HepG2 (cell line): ENCODE measurements around the gene CCNB2. TPM values are rescaled to one million over a fixed set of nuclear protein-coding genes. Genes with fewer than 3 reads are reported as not detected.

ENCODE experiments used
- ATAC-seq: fragments of 200-7000 bp; cut with Tn5 transposase; 3 replicates; pipeline ENCODE4 v1.9.1; 2020; ENCODE audit warnings: mild to moderate bottlenecking, moderate library complexity
- BruUV-seq: library from RNA; stranded (reverse); fragments of 400-500 nt; replicated peaks from 2 replicates; lab custom pipeline; 2021; lab: Mats Ljungman, UMichigan
- CTCF ChIA-PET: fragments of 300-600 bp; formaldehyde crosslinking; extraction: SDS; loops from one replicate; lab custom pipeline; 2021; ENCODE audit warnings: low total read pairs, inconsistent platforms, low intra/inter-chr PET ratio; lab: Yijun Ruan, JAX
- POLR2A ChIA-PET: fragments of 350-600 bp; sonication (Branson Sonifier 250); formaldehyde crosslinking; loops from one replicate; lab custom pipeline; 2020; ENCODE audit warnings: antibody characterized with exemption, inconsistent platforms; lab: Yijun Ruan, JAX
- DNase-seq: peaks from one replicate; pipeline ENCODE4 v3.0.0-alpha.2; 2015; ENCODE audit warnings: low spot score
- FAIRE-seq: peaks from 3 replicates; lab custom pipeline; 2011; peaks lifted over from hg19 to GRCh38; lab: Jason Lieb, UNC
- H2AFZ ChIP-seq: one replicate; pipeline ENCODE4 v1.6.1; 2011; ENCODE audit warnings: low read length, inconsistent platforms
- H3K27ac ChIP-seq: fragments of 300-600 bp; 3 replicates; pipeline ENCODE4 v1.8.0; 2011; ENCODE audit warnings: mixed run types, mild to moderate bottlenecking, mixed read lengths, low read length, inconsistent platforms; ENCODE audit not compliant: insufficient read depth; ENCODE audit errors: extremely low read length
- H3K27me3 ChIP-seq, 2 experiments: fragments of 200-600 bp in 1 of 2; 2 replicates in 1 of 2; 3 replicates in 1 of 2; pipeline versions ENCODE4 v1.6.0 to v1.8.0; 2011; ENCODE audit warnings: low read length in 2 of 2, mild to moderate bottlenecking in 2 of 2, moderate library complexity in 2 of 2, inconsistent platforms in 1 of 2; ENCODE audit not compliant: insufficient read depth in 2 of 2, control insufficient read depth in 1 of 2
- H3K36me3 ChIP-seq, 2 experiments: fragments of 200-600 bp in 1 of 2; replicated peaks in 1 of 2; 2 replicates in 1 of 2; 3 replicates in 1 of 2; pipeline versions ENCODE4 v1.5.1 to v1.8.0; 2011; ENCODE audit warnings: low read length in 2 of 2, inconsistent platforms in 1 of 2; ENCODE audit not compliant: insufficient read depth in 2 of 2, control insufficient read depth in 1 of 2
- H3K4me1 ChIP-seq: 2 replicates; pipeline ENCODE4 v1.5.1; 2012; ENCODE audit warnings: low read length, inconsistent platforms; ENCODE audit not compliant: insufficient read depth
- H3K4me2 ChIP-seq: 2 replicates; pipeline ENCODE4 v1.6.0; 2011; ENCODE audit warnings: low read depth, low read length, inconsistent platforms
- H3K4me3 ChIP-seq, 3 experiments: fragments of 200-600 bp in 1 of 3; sonication (generic), shearing (Covaris generic) in 1 of 3; replicated peaks in 1 of 3; 2 replicates each; pipeline ENCODE4 v1.5.1; 2011 to 2016; ENCODE audit warnings: low read length in 3 of 3, inconsistent platforms in 2 of 3, low read depth in 2 of 3, mild to moderate bottlenecking in 2 of 3, control low read depth in 1 of 3, mixed read lengths in 1 of 3; ENCODE audit not compliant: insufficient read depth in 1 of 3
- H3K79me2 ChIP-seq: one replicate; pipeline ENCODE4 v1.6.1; 2011; ENCODE audit warnings: low read length, inconsistent platforms; ENCODE audit not compliant: insufficient read depth
- H3K9ac ChIP-seq: 2 replicates; pipeline ENCODE4 v1.6.0; 2011; ENCODE audit warnings: mild to moderate bottlenecking, low read depth, low read length, inconsistent platforms; ENCODE audit not compliant: insufficient read depth
- H3K9me3 ChIP-seq: 2 replicates; pipeline ENCODE4 v1.5.1; 2012; ENCODE audit warnings: mild to moderate bottlenecking, low read length
- H4K20me1 ChIP-seq: 2 replicates; pipeline ENCODE4 v1.6.0; 2011; ENCODE audit warnings: inconsistent platforms, mild to moderate bottlenecking, low read length, moderate library complexity; ENCODE audit not compliant: insufficient read depth
- CREBL2 ChIP-seq: sonication (generic); formaldehyde crosslinking; IDR thresholded peaks from 2 replicates; pipeline ENCODE4 v1.8.1; 2023; ENCODE audit warnings: missing genetic modification reagents, mild to moderate bottlenecking, borderline replicate concordance
- HDAC1 ChIP-seq: sonication (generic); formaldehyde crosslinking; IDR thresholded peaks from 2 replicates; pipeline ENCODE4 v1.5.1; 2020; ENCODE audit warnings: mild to moderate bottlenecking, missing genetic modification reagents
- PTBP1 ChIP-seq: fragments of 200-400 bp; formaldehyde crosslinking; IDR thresholded peaks from 2 replicates; pipeline ENCODE4 v1.6.1; 2018; ENCODE audit warnings: low read length, low read depth; ENCODE audit not compliant: poor library complexity, severe bottlenecking
- STAG1 ChIP-seq: sonication (generic); formaldehyde crosslinking; IDR thresholded peaks from 2 replicates; pipeline ENCODE4 v1.4.0; 2020; ENCODE audit warnings: missing genetic modification reagents
- ZMAT5 ChIP-seq: sonication (generic); formaldehyde crosslinking; IDR thresholded peaks from 2 replicates; pipeline ENCODE4 v1.5.0; 2020; ENCODE audit warnings: mild to moderate bottlenecking, low read depth, missing genetic modification reagents, borderline replicate concordance
- ZNF232 ChIP-seq: sonication (generic); formaldehyde crosslinking; IDR thresholded peaks from 2 replicates; pipeline ENCODE4 v1.4.0; 2020; ENCODE audit warnings: missing genetic modification reagents, borderline replicate concordance
- ZNF766 ChIP-seq: sonication (generic); formaldehyde crosslinking; IDR thresholded peaks from 2 replicates; pipeline ENCODE4 v1.5.0; 2020; ENCODE audit warnings: missing genetic modification reagents, borderline replicate concordance
- WGBS: methylation state at CpG from one replicate; pipeline ENCODE4 v1.1.6; 2017; ENCODE audit warnings: low lambda C conversion rate; 5-methylcytosine and 5-hydroxymethylcytosine counted together
- in situ Hi-C: cut with HindIII; loops from 2 replicates; pipeline ENCODE4 v1.10.0; 2017; ENCODE audit warnings: low pct_unique_long_range_greater_than_20kb; ENCODE audit not compliant: extremely low pct_ligation_motif_present
- intact Hi-C: fragments of 100-400 bp; cut with micrococcal nuclease; formaldehyde crosslinking; loops from one replicate; pipeline ENCODE4 v1.10.0; 2022; ENCODE audit not compliant: unreplicated experiment
- polyA plus RNA-seq, 8 experiments: library from polyadenylated mRNA; depleted of rRNA in 3 of 8; stranded (reverse) in 7 of 8; unstranded in 1 of 8; fragments of >200 nt; fragmentation: Illumina TruSeq in 4 of 8; extraction: Trizol in 4 of 8; gene quantifications; 2 replicates each; pipeline versions ENCODE4 v1.2.1 to v1.2.3, GENCODE V29; 2011 to 2016; ENCODE audit warnings: low read depth in 4 of 8, missing spikeins in 1 of 8, mixed read lengths in 1 of 8; ENCODE audit not compliant: insufficient read depth in 1 of 8
- total RNA-seq, 5 experiments: library from RNA; depleted of rRNA; stranded (reverse); fragments of >200 nt; fragmentation: Illumina TruSeq; extraction: Trizol; gene quantifications; 2 replicates each; pipeline ENCODE4 v1.2.3, GENCODE V29; 2016; ENCODE audit warnings: low read depth in 1 of 5
- TF ChIP-seq, protein P1 (sequence below): IDR thresholded peaks from 2 replicates; pipeline ENCODE4 v1.6.1; 2016; ENCODE audit warnings: low read depth, missing genetic modification reagents, missing compliant biosample characterization

The CCNB2 gene
- total and polyA plus RNA-seq, 2 of the 13 experiments (the other 11 are each of a cell fraction or from before 2014, with no cell fraction given) = 43.5 to 80.9 TPM

DNA sequence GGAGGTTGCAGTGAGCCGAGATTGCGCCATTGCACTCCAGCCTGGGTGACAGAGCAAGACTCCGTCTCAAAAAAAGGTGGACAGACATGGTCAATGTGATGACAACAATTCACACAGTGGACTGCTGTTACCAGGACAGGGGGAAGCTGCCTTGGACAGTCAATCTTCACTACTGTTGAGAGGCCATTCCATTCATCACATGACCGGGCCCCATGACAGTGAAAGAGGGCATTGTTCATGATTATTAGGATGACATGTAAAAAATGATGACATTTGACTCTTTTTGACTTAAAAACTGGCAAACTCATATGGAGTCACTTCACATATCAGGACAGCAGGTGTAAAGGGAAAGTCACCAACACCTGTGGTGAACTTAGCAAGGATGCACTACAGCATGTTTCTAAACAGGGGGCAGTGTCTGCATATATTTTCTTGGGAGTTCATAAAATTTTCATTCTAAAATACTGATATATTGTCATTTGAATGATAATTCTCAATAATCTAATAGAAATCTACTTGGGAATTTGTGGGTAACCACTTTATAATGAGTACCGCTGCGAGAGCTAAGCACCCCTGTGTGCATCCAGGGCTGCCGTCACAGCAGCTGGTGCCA, 67.4 kb downstream of the CCNB2 start:
- Histone ChIP-seq H3K9ac (no peak overlapping the region), H3K79me2 (no peaks in the 10 kb centered on the region), H3K27ac (no peak overlapping the region), H3K36me3 (peaks cover 8 to 9% of the 10 kb centered on the region in 2 experiments; a peak in 3 of 5 replicates), H4K20me1 (no peaks in the 10 kb centered on the region), H3K27me3 (no peaks in the 10 kb centered on the region), H3K9me3 (no peaks in the 10 kb centered on the region), H2AFZ (no peak overlapping the region), H3K4me2 (no peak overlapping the region), H3K4me1 (peaks cover 28% of the 10 kb centered on the region), H3K4me3 (no peak overlapping the region)
- WGBS = 95% methylated on average over 7 of the region's 7 CpGs
- DNase-seq = no peak
- no peak for ATAC-seq
- POLR2A ChIA-PET = no interaction called here
- BruUV-seq = no TSS peak
- CTCF ChIA-PET = no interaction called here
- FAIRE-seq = no peak
- in situ Hi-C loops (no loop called here), intact Hi-C loops (no loop called here)
- no peak for TF ChIP-seq PTBP1
- TF ChIP-seq STAG1 (CRISPR knock-in tag) = peak; percentile 35; the same call in 1 of the 2 replicates

DNA sequence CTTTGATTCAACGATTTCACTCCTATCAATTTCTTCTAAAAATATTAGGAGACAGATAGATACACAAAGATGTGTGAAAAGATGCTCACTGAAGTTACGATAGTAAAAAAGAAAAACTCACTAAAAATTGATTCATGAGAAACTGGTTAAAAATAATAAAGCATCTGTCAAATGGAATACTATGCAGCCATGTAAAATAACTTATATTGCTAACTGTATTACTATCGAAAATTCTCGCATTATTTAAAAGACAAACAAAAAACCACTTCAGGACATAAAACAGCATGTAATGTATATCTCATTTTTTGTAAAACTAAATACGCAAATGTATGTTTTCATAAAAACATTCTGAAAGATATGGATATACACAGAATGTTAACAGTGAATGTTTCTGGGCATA, 68.2 kb downstream of the CCNB2 start:
- WGBS = 94% methylated on average over 5 of the region's 5 CpGs
- ChIA-PET CTCF (no interaction called here), POLR2A (no interaction called here)
- no peak overlapping the region for H3K4me2 ChIP-seq
- intact Hi-C loops (no loop called here), in situ Hi-C loops (no loop called here)
- H3K27me3 ChIP-seq = no peaks in the 10 kb centered on the region
- H4K20me1 ChIP-seq = no peaks in the 10 kb centered on the region
- no peak for TF ChIP-seq ZNF766 (CRISPR knock-in tag)
- TF ChIP-seq CREBL2 (CRISPR knock-in tag) = no peak
- no peak for TF ChIP-seq ZNF232
- no peak for TF ChIP-seq HDAC1 (CRISPR knock-in tag)
- TF ChIP-seq, protein P1, sequence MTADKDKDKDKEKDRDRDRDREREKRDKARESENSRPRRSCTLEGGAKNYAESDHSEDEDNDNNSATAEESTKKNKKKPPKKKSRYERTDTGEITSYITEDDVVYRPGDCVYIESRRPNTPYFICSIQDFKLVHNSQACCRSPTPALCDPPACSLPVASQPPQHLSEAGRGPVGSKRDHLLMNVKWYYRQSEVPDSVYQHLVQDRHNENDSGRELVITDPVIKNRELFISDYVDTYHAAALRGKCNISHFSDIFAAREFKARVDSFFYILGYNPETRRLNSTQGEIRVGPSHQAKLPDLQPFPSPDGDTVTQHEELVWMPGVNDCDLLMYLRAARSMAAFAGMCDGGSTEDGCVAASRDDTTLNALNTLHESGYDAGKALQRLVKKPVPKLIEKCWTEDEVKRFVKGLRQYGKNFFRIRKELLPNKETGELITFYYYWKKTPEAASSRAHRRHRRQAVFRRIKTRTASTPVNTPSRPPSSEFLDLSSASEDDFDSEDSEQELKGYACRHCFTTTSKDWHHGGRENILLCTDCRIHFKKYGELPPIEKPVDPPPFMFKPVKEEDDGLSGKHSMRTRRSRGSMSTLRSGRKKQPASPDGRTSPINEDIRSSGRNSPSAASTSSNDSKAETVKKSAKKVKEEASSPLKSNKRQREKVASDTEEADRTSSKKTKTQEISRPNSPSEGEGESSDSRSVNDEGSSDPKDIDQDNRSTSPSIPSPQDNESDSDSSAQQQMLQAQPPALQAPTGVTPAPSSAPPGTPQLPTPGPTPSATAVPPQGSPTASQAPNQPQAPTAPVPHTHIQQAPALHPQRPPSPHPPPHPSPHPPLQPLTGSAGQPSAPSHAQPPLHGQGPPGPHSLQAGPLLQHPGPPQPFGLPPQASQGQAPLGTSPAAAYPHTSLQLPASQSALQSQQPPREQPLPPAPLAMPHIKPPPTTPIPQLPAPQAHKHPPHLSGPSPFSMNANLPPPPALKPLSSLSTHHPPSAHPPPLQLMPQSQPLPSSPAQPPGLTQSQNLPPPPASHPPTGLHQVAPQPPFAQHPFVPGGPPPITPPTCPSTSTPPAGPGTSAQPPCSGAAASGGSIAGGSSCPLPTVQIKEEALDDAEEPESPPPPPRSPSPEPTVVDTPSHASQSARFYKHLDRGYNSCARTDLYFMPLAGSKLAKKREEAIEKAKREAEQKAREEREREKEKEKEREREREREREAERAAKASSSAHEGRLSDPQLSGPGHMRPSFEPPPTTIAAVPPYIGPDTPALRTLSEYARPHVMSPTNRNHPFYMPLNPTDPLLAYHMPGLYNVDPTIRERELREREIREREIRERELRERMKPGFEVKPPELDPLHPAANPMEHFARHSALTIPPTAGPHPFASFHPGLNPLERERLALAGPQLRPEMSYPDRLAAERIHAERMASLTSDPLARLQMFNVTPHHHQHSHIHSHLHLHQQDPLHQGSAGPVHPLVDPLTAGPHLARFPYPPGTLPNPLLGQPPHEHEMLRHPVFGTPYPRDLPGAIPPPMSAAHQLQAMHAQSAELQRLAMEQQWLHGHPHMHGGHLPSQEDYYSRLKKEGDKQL (CRISPR knock-in tag) = no peak
- TF ChIP-seq ZMAT5 (CRISPR knock-in tag) = no peak
- peaks cover 8 to 9% of the 10 kb centered on the region in 2 experiments; a peak in 3 of 5 replicates for H3K36me3 ChIP-seq
- H3K4me3 ChIP-seq = no peak overlapping the region
- H3K9ac ChIP-seq = no peak overlapping the region
- BruUV-seq = no TSS peak
- H3K4me1 ChIP-seq = peaks cover 23% of the 10 kb centered on the region
- FAIRE-seq = no peak
- H3K9me3 ChIP-seq = no peaks in the 10 kb centered on the region
- no peak overlapping the region for H3K27ac ChIP-seq
- no peak overlapping the region for H2AFZ ChIP-seq
- H3K79me2 ChIP-seq = no peaks in the 10 kb centered on the region
- no peak for ATAC-seq
- DNase-seq = no peak
